Keratinocyte (primary cell): ENCODE results near the gene NAA15. TPM values are rescaled to one million over a fixed set of nuclear protein-coding genes. Genes with fewer than 3 reads are reported as not detected.

ENCODE experiments used
- DNase-seq: peaks from one replicate; pipeline ENCODE4 v3.0.0-alpha.2; 2011; ENCODE audit warnings: low read depth, missing footprints, low spot score
- FAIRE-seq: peaks from 2 replicates; lab custom pipeline; 2011; peaks lifted over from hg19 to GRCh38; lab: Jason Lieb, UNC
- H2AFZ ChIP-seq: 2 replicates; pipeline ENCODE4 v1.6.0; 2012; ENCODE audit warnings: low read length, control low read depth, inconsistent platforms; ENCODE audit not compliant: control insufficient read depth
- H3K27ac ChIP-seq: 2 replicates; pipeline ENCODE4 v1.5.1; 2011; ENCODE audit warnings: low read length; ENCODE audit not compliant: control insufficient read depth, insufficient read depth
- H3K27me3 ChIP-seq: 3 replicates; pipeline ENCODE4 v1.6.0; 2011; ENCODE audit warnings: low read length; ENCODE audit not compliant: control insufficient read depth, insufficient read depth; ENCODE audit errors: extremely low read depth
- H3K36me3 ChIP-seq, 2 experiments: 2 replicates in 1 of 2; 3 replicates in 1 of 2; pipeline ENCODE4 v1.5.1; 2011; ENCODE audit warnings: low read length in 2 of 2, mild to moderate bottlenecking in 1 of 2; ENCODE audit not compliant: control insufficient read depth in 2 of 2, insufficient read depth in 2 of 2; ENCODE audit errors: extremely low read depth in 1 of 2
- H3K4me1 ChIP-seq: 3 replicates; pipeline ENCODE4 v1.5.1; 2011; ENCODE audit warnings: low read length; ENCODE audit not compliant: control insufficient read depth, insufficient read depth; ENCODE audit errors: extremely low read depth
- H3K4me2 ChIP-seq: 3 replicates; pipeline ENCODE4 v1.6.0; 2011; ENCODE audit warnings: low read depth, low read length; ENCODE audit not compliant: control insufficient read depth, insufficient read depth; ENCODE audit errors: extremely low read depth
- H3K4me3 ChIP-seq, 3 experiments: fragments of 200-600 bp in 1 of 3; sonication (generic) in 1 of 3; 2 replicates in 2 of 3; 3 replicates in 1 of 3; pipeline ENCODE4 v1.5.1; 2011 to 2016; ENCODE audit warnings: low read length in 3 of 3, mild to moderate bottlenecking in 3 of 3, control low read depth in 2 of 3, inconsistent platforms in 1 of 3, low read depth in 1 of 3, mixed read lengths in 1 of 3, mixed run types in 1 of 3, moderate library complexity in 1 of 3; ENCODE audit not compliant: control insufficient read depth in 2 of 3, insufficient read depth in 2 of 3; ENCODE audit errors: extremely low read depth in 1 of 3
- H3K79me2 ChIP-seq: 2 replicates; pipeline ENCODE4 v1.6.0; 2012; ENCODE audit warnings: low read length; ENCODE audit not compliant: control insufficient read depth, insufficient read depth
- H3K9ac ChIP-seq: 3 replicates; pipeline ENCODE4 v1.6.0; 2011; ENCODE audit warnings: low read length; ENCODE audit not compliant: control insufficient read depth, insufficient read depth; ENCODE audit errors: extremely low read depth
- H3K9me1 ChIP-seq: 3 replicates; pipeline ENCODE4 v1.6.0; 2011; ENCODE audit warnings: low read length; ENCODE audit not compliant: control insufficient read depth, insufficient read depth; ENCODE audit errors: extremely low read depth
- H3K9me3 ChIP-seq: 2 replicates; pipeline ENCODE4 v1.5.1; 2012; ENCODE audit warnings: low read depth, low read length; ENCODE audit not compliant: control insufficient read depth
- H4K20me1 ChIP-seq: 3 replicates; pipeline ENCODE4 v1.6.0; 2011; ENCODE audit warnings: low read length; ENCODE audit not compliant: control insufficient read depth, insufficient read depth; ENCODE audit errors: extremely low read depth
- EZH2 ChIP-seq: IDR thresholded peaks from one replicate; pipeline ENCODE4 v1.6.1; 2012; ENCODE audit warnings: inconsistent platforms, mild to moderate bottlenecking, low read length, moderate library complexity
- dilution Hi-C: fragments of 300-500 bp; cut with MboI; formaldehyde crosslinking; loops from one replicate; pipeline ENCODE4 v1.7.0; 2020; ENCODE audit warnings: low sequenced_read_pairs; ENCODE audit not compliant: extremely low pct_ligation_motif_present
- polyA plus RNA-seq, 5 experiments: library from polyadenylated mRNA; depleted of rRNA in 3 of 5; stranded (reverse) in 3 of 5; stranded (forward) in 1 of 5; unstranded in 1 of 5; fragments of >200 nt; gene quantifications; 1 replicate in 1 of 5; 2 replicates in 3 of 5; 3 replicates in 1 of 5; pipeline versions ENCODE4 v1.2.1 to v1.2.3, GENCODE V29; 2011 to 2012; ENCODE audit warnings: missing spikeins in 2 of 5, low read depth in 1 of 5, low replicate concordance in 1 of 5
- TF ChIP-seq, protein P1 (sequence below), 3 experiments: IDR thresholded peaks in 1 of 3; conservative IDR thresholded peaks in 1 of 3; optimal IDR thresholded peaks in 1 of 3; 2 replicates in 2 of 3; 3 replicates in 1 of 3; pipeline versions ENCODE3 to v1.5.1; 2011; ENCODE audit warnings: low read length in 3 of 3, mild to moderate bottlenecking in 3 of 3, moderate library complexity in 2 of 3, control low read depth in 1 of 3, inconsistent platforms in 1 of 3; ENCODE audit not compliant: insufficient read depth in 2 of 3; ENCODE audit errors: extremely low read depth in 1 of 3

Gene NAA15
- polyA plus RNA-seq, 1 donor (not counting 4 experiments of a cell fraction or from before 2014, with no cell fraction given) = 37.2 TPM

DNA sequence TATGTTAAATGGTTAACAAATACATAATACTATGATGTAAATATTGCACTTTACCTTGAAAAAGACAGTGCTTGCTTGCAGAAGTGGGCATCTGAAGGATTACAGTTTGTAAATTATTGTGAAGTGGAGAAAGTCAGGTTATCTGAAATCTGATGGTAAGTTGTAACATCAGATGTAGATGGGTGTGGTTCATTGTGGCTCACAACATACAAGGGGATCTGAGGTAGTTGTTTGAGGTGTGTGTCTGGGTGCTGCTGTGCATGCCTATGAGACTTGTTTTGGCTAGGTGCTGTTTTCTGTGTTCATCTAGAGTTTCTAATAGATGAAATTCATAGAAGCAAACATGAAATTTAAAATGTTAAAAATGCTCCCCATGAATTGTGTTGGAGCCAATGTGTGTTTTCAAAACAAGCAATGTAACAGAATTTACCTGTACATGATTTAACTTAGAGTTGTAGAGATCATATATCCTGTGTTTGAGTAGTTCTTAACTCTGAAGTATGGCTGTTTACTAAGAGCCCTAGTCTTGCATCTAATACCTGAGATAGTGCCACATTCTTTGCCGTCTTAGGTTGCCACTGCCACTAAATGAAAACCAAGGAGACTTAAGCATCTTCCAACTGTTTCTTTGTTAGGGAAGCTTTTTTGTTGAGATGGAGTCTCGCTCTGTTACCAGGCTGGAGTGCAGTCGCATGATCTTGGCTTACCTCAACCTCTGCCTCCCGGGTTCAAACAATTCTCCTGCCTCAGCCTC is 12.9 kb downstream of the NAA15 start:
- Histone ChIP-seq H3K27me3 (no peaks in the 10 kb centered on the region), H3K4me1 (no peaks in the 10 kb centered on the region), H3K4me2 (no peak overlapping the region), H3K9ac (no peak overlapping the region), H3K4me3 (no peak overlapping the region), H3K36me3 (no peaks in the 10 kb centered on the region), H4K20me1 (peaks cover 12% of the 10 kb centered on the region), H3K79me2 (peaks cover 99% of the 10 kb centered on the region), H3K27ac (no peak overlapping the region), H2AFZ (no peak overlapping the region), H3K9me3 (no peaks in the 10 kb centered on the region), H3K9me1 (no peaks in the 10 kb centered on the region)
- no peak for FAIRE-seq
- no peak for TF ChIP-seq EZH2
- TF ChIP-seq, protein P1, sequence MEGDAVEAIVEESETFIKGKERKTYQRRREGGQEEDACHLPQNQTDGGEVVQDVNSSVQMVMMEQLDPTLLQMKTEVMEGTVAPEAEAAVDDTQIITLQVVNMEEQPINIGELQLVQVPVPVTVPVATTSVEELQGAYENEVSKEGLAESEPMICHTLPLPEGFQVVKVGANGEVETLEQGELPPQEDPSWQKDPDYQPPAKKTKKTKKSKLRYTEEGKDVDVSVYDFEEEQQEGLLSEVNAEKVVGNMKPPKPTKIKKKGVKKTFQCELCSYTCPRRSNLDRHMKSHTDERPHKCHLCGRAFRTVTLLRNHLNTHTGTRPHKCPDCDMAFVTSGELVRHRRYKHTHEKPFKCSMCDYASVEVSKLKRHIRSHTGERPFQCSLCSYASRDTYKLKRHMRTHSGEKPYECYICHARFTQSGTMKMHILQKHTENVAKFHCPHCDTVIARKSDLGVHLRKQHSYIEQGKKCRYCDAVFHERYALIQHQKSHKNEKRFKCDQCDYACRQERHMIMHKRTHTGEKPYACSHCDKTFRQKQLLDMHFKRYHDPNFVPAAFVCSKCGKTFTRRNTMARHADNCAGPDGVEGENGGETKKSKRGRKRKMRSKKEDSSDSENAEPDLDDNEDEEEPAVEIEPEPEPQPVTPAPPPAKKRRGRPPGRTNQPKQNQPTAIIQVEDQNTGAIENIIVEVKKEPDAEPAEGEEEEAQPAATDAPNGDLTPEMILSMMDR (optimal IDR thresholded peaks at IDR 0.05 in 1 of 3, IDR thresholded peaks at IDR 0.05 in 1 of 3, conservative IDR thresholded peaks at IDR 0.05 in 1 of 3; ENCODE audit: extremely low read depth in 1 of 3, insufficient read depth in 2 of 3, low read length in 3 of 3) = no peak
- dilution Hi-C loops = no loop called here
- DNase-seq = no peak

DNA sequence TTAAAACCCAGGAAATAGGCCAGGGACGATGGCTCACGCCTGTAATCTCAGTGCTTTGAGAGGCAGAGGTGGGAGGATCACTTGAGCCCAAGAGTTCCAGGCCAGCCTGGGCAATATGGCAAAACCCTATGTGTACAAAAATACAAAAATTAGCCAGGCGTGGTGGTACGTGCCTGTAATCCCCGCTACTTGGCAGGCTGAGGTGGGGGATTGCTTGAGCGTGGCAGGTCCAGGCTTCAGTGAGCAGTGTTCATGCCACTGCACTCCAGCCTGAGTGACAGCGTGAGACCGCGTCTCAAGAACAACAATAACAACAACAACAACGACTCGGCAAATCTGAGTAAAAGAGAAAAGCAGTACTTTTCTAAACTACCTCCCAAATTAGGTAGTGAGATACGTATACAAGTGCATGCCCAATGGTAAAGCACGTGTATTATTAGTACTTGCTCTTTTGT is 13.9 kb downstream of the NAA15 start:
- TF ChIP-seq, protein P1 (optimal IDR thresholded peaks at IDR 0.05 in 1 of 3, IDR thresholded peaks at IDR 0.05 in 1 of 3, conservative IDR thresholded peaks at IDR 0.05 in 1 of 3; ENCODE audit: extremely low read depth in 1 of 3, insufficient read depth in 2 of 3, low read length in 3 of 3) = no peak
- TF ChIP-seq EZH2 = no peak
- no peaks in the 10 kb centered on the region for H3K36me3 ChIP-seq
- no peaks in the 10 kb centered on the region for H3K27me3 ChIP-seq
- H3K4me2 ChIP-seq = no peak overlapping the region
- H3K9ac ChIP-seq = no peak overlapping the region
- H3K27ac ChIP-seq = no peak overlapping the region
- no peak for DNase-seq
- H3K79me2 ChIP-seq = peaks cover 100% of the 10 kb centered on the region
- H2AFZ ChIP-seq = no peak overlapping the region
- dilution Hi-C loops = no loop called here
- FAIRE-seq = no peak
- H3K4me1 ChIP-seq = no peaks in the 10 kb centered on the region
- H3K9me1 ChIP-seq = no peaks in the 10 kb centered on the region
- H3K4me3 ChIP-seq = no peak overlapping the region
- H3K9me3 ChIP-seq = no peaks in the 10 kb centered on the region
- H4K20me1 ChIP-seq = peaks cover 18% of the 10 kb centered on the region
